PC-9 (cell line): ENCODE results near the gene GLOD5. TPM values are rescaled to one million over a fixed set of nuclear protein-coding genes. Genes with fewer than 3 reads are reported as not detected.

Experiments used
- BruUV-seq: library from RNA; stranded (reverse); fragments of 400-500 nt; replicated peaks from 2 replicates; lab custom pipeline; 2021; lab: Mats Ljungman, UMichigan
- CTCF ChIA-PET: fragments of 300-600 bp; sonication (Branson Sonifier 250); formaldehyde crosslinking; loops from one replicate; lab custom pipeline; 2022; ENCODE audit warnings: antibody characterized with exemption; lab: Charles Lee
- POLR2A ChIA-PET: fragments of 300-600 bp; sonication (Branson Sonifier 250); formaldehyde crosslinking; loops from one replicate; lab custom pipeline; 2022; ENCODE audit warnings: antibody characterized with exemption; ENCODE audit not compliant: unreplicated experiment; lab: Charles Lee
- DNase-seq, 2 experiments: peaks; one replicate each; pipeline versions ENCODE4 v3.0.0 to v3.0.0-alpha.2; 2015 to 2022; ENCODE audit warnings: mixed read lengths in 1 of 2
- H2AFZ ChIP-seq: fragments of 200-600 bp; sonication (generic); 2 replicates; pipeline ENCODE4 v1.8.1; 2017; ENCODE audit warnings: antibody characterized with exemption
- H3F3A ChIP-seq: fragments of 200-600 bp; sonication (generic); 2 replicates; pipeline ENCODE4 v1.8.1; 2017; ENCODE audit warnings: antibody characterized with exemption, mild to moderate bottlenecking, low read depth; ENCODE audit not compliant: insufficient read depth
- H3K27ac ChIP-seq: fragments of 200-600 bp; sonication (generic); 2 replicates; pipeline ENCODE4 v1.6.1; 2016; ENCODE audit warnings: mixed run types
- H3K27me3 ChIP-seq: fragments of 200-600 bp; sonication (generic); 2 replicates; pipeline ENCODE4 v1.6.1; 2016; ENCODE audit warnings: low read depth, mixed run types; ENCODE audit not compliant: insufficient read depth
- H3K36me3 ChIP-seq: fragments of 200-600 bp; sonication (generic); 2 replicates; pipeline ENCODE4 v1.6.1; 2016; ENCODE audit warnings: low read depth, mixed run types
- H3K4me1 ChIP-seq: fragments of 200-600 bp; sonication (generic); replicated peaks from 2 replicates; pipeline ENCODE4 v1.6.1; 2016; ENCODE audit warnings: mixed run types; ENCODE audit not compliant: insufficient read depth
- H3K4me2 ChIP-seq: fragments of 200-600 bp; sonication (generic); 2 replicates; pipeline ENCODE4 v1.6.1; 2017; ENCODE audit warnings: mixed run types
- H3K4me3 ChIP-seq: fragments of 200-600 bp; sonication (generic); 2 replicates; pipeline ENCODE4 v1.6.1; 2016; ENCODE audit warnings: mixed run types
- H3K79me2 ChIP-seq: fragments of 200-600 bp; sonication (generic); 2 replicates; pipeline ENCODE4 v1.6.1; 2017; ENCODE audit warnings: low read depth, mixed run types
- H3K9me2 ChIP-seq: fragments of 200-600 bp; sonication (generic); 2 replicates; pipeline ENCODE4 v1.8.1; 2017; ENCODE audit warnings: mild to moderate bottlenecking; ENCODE audit not compliant: insufficient read depth
- H3K9me3 ChIP-seq: fragments of 200-600 bp; sonication (generic); 2 replicates; pipeline ENCODE4 v1.8.1; 2016; ENCODE audit warnings: low read depth; ENCODE audit not compliant: insufficient read depth
- H4K20me1 ChIP-seq: fragments of 200-600 bp; sonication (generic); 2 replicates; pipeline ENCODE4 v1.8.1; 2017; ENCODE audit not compliant: insufficient read depth
- EZH2 ChIP-seq: fragments of 200-600 bp; sonication (generic); IDR thresholded peaks from 2 replicates; pipeline ENCODE4 v1.8.0; 2017; ENCODE audit warnings: antibody characterized with exemption, low read depth
- intact Hi-C: fragments of 100-400 bp; cut with micrococcal nuclease; formaldehyde crosslinking; loops from one replicate; pipeline ENCODE4 v1.10.0; 2022; ENCODE audit not compliant: unreplicated experiment
- total RNA-seq: library from RNA; stranded (reverse); gene quantifications from 2 replicates; pipeline ENCODE4 v1.2.3, GENCODE V29; 2021
- TF ChIP-seq, protein P1 (sequence below): fragments of 200-600 bp; sonication (generic); conservative IDR thresholded peaks from 2 replicates; pipeline ENCODE4 v1.6.1; 2017; ENCODE audit warnings: mixed run types, antibody characterized with exemption, mild to moderate bottlenecking, moderate library complexity

The GLOD5 gene
- total RNA-seq, 1 experiment from 2014 or later: not detected

DNA sequence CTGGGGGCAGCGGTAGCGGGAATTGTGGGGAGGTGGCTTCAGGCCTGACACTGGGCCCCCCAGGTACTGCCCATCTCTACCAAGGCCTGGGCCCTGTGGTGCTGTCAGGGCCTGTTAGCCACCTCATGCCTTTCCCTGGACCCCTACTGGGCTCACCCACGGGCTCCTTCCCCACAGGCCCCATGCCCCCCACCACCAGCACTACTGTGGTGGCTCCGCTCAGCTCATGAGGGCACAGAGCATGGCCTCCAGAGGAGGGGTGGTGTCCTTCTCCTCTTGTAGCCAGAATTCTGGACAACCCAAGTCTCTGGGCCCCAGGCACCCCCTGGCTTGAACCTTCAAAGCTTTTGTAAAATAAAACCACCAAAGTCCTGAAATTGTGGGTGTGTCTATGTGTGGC is 32.4 kb downstream of the GLOD5 start:
- ChIA-PET CTCF (no interaction called here), POLR2A (no interaction called here)
- intact Hi-C loops: no loop called here
- BruUV-seq: no TSS peak
- H3K27me3 ChIP-seq: no peaks in the 10 kb centered on the region
- H3K36me3 ChIP-seq: no peaks in the 10 kb centered on the region
- H3K79me2 ChIP-seq: no peaks in the 10 kb centered on the region
- no peak overlapping the region for H3K4me3 ChIP-seq
- no peaks in the 10 kb centered on the region for H3K9me3 ChIP-seq
- no peak for DNase-seq
- no peaks in the 10 kb centered on the region for H3F3A ChIP-seq
- no peak for TF ChIP-seq EZH2
- TF ChIP-seq, protein P1, sequence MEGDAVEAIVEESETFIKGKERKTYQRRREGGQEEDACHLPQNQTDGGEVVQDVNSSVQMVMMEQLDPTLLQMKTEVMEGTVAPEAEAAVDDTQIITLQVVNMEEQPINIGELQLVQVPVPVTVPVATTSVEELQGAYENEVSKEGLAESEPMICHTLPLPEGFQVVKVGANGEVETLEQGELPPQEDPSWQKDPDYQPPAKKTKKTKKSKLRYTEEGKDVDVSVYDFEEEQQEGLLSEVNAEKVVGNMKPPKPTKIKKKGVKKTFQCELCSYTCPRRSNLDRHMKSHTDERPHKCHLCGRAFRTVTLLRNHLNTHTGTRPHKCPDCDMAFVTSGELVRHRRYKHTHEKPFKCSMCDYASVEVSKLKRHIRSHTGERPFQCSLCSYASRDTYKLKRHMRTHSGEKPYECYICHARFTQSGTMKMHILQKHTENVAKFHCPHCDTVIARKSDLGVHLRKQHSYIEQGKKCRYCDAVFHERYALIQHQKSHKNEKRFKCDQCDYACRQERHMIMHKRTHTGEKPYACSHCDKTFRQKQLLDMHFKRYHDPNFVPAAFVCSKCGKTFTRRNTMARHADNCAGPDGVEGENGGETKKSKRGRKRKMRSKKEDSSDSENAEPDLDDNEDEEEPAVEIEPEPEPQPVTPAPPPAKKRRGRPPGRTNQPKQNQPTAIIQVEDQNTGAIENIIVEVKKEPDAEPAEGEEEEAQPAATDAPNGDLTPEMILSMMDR: no peak
- no peak overlapping the region for H2AFZ ChIP-seq
- no peaks in the 10 kb centered on the region for H4K20me1 ChIP-seq
- no peak overlapping the region for H3K27ac ChIP-seq
- peaks cover 12% of the 10 kb centered on the region for H3K4me1 ChIP-seq
- no peak overlapping the region for H3K4me2 ChIP-seq
- H3K9me2 ChIP-seq: no peaks in the 10 kb centered on the region

DNA sequence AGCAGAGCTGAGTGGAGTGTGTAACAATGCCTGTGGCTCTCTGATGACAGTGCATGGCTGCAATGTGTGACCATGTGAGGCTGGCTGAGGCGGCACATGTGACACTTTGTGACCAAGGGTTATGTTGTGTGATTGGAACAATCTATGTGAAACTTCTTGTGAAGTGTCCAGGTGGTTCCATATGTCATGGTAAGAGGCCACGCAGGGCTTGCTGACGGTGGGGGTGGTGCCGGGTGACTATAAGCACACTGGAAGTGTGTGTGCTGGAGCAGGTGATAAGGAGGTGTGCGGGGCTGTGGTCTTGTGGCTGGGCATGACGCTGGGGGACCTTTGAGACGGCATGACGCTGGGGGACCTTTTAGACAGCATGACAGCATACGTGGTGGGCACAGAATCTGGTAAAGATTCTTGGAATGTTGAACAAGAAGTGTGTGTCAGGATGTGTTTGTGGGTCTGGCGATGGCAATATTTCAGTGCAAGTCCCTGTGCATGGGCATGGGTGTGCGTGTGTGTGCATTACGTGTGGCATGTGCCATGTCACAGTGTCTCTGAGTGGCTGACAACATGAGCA is 32.9 kb downstream of the GLOD5 start:
- no peak for DNase-seq
- no peaks in the 10 kb centered on the region for H3F3A ChIP-seq
- no peaks in the 10 kb centered on the region for H3K9me3 ChIP-seq
- peak overlapping the region; percentile 61 for H3K4me2 ChIP-seq
- H3K4me3 ChIP-seq: 0 out of 2 replicates have a peak overlapping the region, but pooled peaks have one; percentile 8
- H4K20me1 ChIP-seq: no peaks in the 10 kb centered on the region
- CTCF ChIA-PET: no interaction called here
- no peak for TF ChIP-seq EZH2
- TF ChIP-seq, protein P1: no peak
- no TSS peak for BruUV-seq
- POLR2A ChIA-PET: no interaction called here
- no peaks in the 10 kb centered on the region for H3K79me2 ChIP-seq
- no peaks in the 10 kb centered on the region for H3K36me3 ChIP-seq
- H3K9me2 ChIP-seq: no peaks in the 10 kb centered on the region
- H2AFZ ChIP-seq: no peak overlapping the region
- intact Hi-C loops: no loop called here
- H3K27ac ChIP-seq: no peak overlapping the region
- peaks cover 12% of the 10 kb centered on the region for H3K4me1 ChIP-seq
- H3K27me3 ChIP-seq: no peaks in the 10 kb centered on the region

DNA sequence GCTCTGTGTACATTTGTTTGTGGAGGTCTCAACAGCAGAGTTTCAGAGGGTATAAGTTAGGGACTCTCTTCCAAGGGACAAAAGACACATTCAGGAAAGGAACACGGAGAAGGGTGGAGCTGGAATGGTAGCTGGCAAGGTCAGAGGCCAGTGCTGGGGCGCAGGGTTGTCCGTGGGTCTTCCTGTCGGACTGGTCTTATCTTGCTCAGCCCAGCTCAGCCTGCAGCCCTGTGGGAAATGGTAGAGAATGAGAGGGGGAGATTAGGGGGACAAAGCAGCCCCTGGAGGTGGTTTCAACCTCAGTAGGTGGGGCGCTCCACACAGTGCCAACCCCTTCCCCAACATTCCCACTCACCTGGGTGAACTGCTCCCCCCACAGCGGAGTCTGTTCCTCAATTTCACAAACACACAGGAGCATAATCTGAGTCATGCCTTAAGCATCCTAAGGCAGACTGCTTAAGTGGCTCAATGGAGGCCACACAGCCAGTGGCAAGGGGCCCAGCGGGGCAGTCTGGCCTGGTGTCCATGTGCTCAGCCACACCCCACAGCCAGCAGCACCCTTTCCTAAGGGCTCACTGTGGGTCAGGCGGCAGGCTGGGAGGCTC is 33.5 kb downstream of the GLOD5 start:
- no peak overlapping the region for H2AFZ ChIP-seq

More for the DNA sequence above, 33.5 kb downstream of the GLOD5 start:
- no TSS peak for BruUV-seq
- Histone ChIP-seq H3K27ac (peak overlapping the region; percentile 43), H4K20me1 (no peaks in the 10 kb centered on the region), H3K79me2 (no peaks in the 10 kb centered on the region), H3F3A (no peaks in the 10 kb centered on the region), H3K4me2 (peak overlapping the region; percentile 61), H3K9me2 (no peaks in the 10 kb centered on the region), H3K27me3 (no peaks in the 10 kb centered on the region), H3K9me3 (no peaks in the 10 kb centered on the region), H3K36me3 (no peaks in the 10 kb centered on the region), H3K4me3 (0 out of 2 replicates have a peak overlapping the region, but pooled peaks have one; percentile 8), H3K4me1 (peaks cover 12% of the 10 kb centered on the region)
- TF ChIP-seq, protein P1: no peak
- intact Hi-C loops: no loop called here
- CTCF ChIA-PET: no interaction called here
- DNase-seq: peak; percentile 60 to 68
- POLR2A ChIA-PET: no interaction called here
